Parathyroid adenoma (tissue), 2 donors: Measurements from ENCODE around the gene VPS13D.

Experiments
- H2AFZ ChIP-seq: fragments of 300-600 bp; sonication (generic); one replicate; pipeline ENCODE4 v1.7.0; 2017; ENCODE audit warnings: antibody characterized with exemption, mild to moderate bottlenecking
- H3K27ac ChIP-seq: fragments of 300-600 bp; sonication (generic); one replicate; pipeline ENCODE4 v1.7.0; 2017
- H3K27me3 ChIP-seq: fragments of 300-600 bp; sonication (generic); one replicate; pipeline ENCODE4 v1.7.0; 2017; ENCODE audit warnings: low read length; ENCODE audit not compliant: control insufficient read depth, insufficient read depth
- H3K36me3 ChIP-seq: fragments of 300-600 bp; sonication (generic); one replicate; pipeline ENCODE4 v1.7.0; 2017; ENCODE audit warnings: low read length; ENCODE audit not compliant: control insufficient read depth, insufficient read depth
- H3K4me1 ChIP-seq: fragments of 300-600 bp; sonication (generic); one replicate; pipeline ENCODE4 v1.7.0; 2017; ENCODE audit warnings: control low read depth
- H3K4me2 ChIP-seq: fragments of 300-600 bp; sonication (generic); one replicate; pipeline ENCODE4 v1.7.0; 2017; ENCODE audit warnings: low read length
- H3K4me3 ChIP-seq: fragments of 300-600 bp; sonication (generic); one replicate; pipeline ENCODE4 v1.7.0; 2017; ENCODE audit warnings: low read depth, low read length
- H3K79me2 ChIP-seq: fragments of 300-600 bp; sonication (generic); one replicate; pipeline ENCODE4 v1.7.0; 2017; ENCODE audit warnings: control low read depth
- H3K9ac ChIP-seq: fragments of 300-600 bp; sonication (generic); one replicate; pipeline ENCODE4 v1.7.0; 2017; ENCODE audit warnings: mild to moderate bottlenecking
- H3K9me3 ChIP-seq: fragments of 300-600 bp; sonication (generic); one replicate; pipeline ENCODE4 v1.7.0; 2017; ENCODE audit warnings: low read length; ENCODE audit not compliant: control insufficient read depth
- TF ChIP-seq, protein P1 (sequence below): fragments of 300-600 bp; sonication (generic); IDR thresholded peaks from one replicate; pipeline ENCODE4 v1.7.0; 2017; ENCODE audit warnings: antibody characterized with exemption, mild to moderate bottlenecking
- donor health status: primary hyperparathyroidism.

Gene VPS13D

DNA sequence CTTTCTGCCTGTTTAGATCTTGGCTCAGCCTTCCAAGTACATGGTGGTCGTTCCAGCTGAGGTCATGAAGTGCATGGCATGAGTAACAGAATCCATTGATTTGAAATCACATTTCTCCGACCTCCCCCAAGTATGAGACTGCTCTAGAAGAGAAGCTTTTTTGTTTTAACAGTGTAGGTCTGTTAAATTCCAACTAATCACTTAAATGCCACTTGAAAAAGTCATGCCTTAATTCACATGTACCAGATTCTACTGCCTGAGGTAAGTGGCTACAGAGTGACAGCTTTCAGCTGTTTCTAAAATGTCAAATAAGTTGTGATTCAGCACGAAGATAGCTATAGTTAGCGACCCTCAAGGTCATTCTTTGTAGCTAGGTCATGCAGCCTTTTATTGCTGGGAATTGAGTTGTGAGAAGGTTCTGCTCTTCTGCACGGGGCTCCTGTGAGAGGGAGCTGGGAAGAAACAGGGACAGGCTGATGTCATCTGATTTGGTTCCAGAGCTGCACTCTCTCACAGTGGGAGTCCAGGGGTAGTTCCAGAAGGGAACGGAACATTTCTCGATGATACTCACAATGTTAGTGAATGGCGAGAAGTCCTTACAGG, 112.7 kb downstream of the VPS13D start:
- Histone ChIP-seq H2AFZ (no peak overlapping the region), H3K4me1 (no peaks in the 10 kb centered on the region), H3K27me3 (no peaks in the 10 kb centered on the region), H3K27ac (no peak overlapping the region), H3K4me3 (no peak overlapping the region), H3K36me3 (no peaks in the 10 kb centered on the region), H3K9me3 (no peaks in the 10 kb centered on the region), H3K4me2 (no peak overlapping the region), H3K9ac (no peak overlapping the region), H3K79me2 (no peaks in the 10 kb centered on the region)
- TF ChIP-seq, protein P1, sequence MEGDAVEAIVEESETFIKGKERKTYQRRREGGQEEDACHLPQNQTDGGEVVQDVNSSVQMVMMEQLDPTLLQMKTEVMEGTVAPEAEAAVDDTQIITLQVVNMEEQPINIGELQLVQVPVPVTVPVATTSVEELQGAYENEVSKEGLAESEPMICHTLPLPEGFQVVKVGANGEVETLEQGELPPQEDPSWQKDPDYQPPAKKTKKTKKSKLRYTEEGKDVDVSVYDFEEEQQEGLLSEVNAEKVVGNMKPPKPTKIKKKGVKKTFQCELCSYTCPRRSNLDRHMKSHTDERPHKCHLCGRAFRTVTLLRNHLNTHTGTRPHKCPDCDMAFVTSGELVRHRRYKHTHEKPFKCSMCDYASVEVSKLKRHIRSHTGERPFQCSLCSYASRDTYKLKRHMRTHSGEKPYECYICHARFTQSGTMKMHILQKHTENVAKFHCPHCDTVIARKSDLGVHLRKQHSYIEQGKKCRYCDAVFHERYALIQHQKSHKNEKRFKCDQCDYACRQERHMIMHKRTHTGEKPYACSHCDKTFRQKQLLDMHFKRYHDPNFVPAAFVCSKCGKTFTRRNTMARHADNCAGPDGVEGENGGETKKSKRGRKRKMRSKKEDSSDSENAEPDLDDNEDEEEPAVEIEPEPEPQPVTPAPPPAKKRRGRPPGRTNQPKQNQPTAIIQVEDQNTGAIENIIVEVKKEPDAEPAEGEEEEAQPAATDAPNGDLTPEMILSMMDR, result no peak

DNA sequence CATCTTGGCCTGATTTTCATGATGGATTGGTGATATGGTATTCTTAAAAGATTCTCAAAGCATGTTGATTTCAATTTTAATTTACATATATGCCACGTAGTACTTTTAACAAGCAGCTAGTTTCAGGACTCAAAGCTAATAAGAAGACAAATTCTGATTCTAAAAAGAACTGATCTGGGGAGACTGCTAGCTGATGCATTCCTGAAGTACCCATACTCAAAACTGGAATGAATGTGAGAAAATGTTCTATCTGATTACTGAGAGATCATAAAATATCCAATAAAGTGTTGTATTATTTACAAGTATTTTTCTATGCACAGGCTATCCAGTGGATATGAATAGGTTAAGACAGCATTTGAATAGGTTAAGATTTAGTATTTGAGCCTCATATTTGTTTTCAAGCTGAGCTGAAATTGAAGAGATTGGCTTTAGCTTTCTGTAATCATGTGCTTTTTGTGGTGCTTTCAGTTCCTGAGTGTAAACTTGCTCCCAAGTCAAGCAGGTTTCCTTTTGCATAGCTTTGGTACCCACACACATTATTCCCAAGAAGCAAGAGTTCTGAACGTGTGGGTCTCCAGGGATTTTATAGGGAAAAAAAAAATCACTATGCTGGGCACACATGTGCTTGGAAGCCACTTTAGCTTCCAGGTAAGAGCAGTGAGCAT, 114.1 kb downstream of the VPS13D start:
- Histone ChIP-seq H3K4me2 (no peak overlapping the region), H3K27ac (no peak overlapping the region), H3K4me3 (no peak overlapping the region), H3K36me3 (no peaks in the 10 kb centered on the region), H3K79me2 (no peaks in the 10 kb centered on the region), H3K27me3 (no peaks in the 10 kb centered on the region), H3K9ac (no peak overlapping the region), H2AFZ (no peak overlapping the region), H3K4me1 (no peaks in the 10 kb centered on the region), H3K9me3 (no peaks in the 10 kb centered on the region)
- TF ChIP-seq, protein P1, result no peak

DNA sequence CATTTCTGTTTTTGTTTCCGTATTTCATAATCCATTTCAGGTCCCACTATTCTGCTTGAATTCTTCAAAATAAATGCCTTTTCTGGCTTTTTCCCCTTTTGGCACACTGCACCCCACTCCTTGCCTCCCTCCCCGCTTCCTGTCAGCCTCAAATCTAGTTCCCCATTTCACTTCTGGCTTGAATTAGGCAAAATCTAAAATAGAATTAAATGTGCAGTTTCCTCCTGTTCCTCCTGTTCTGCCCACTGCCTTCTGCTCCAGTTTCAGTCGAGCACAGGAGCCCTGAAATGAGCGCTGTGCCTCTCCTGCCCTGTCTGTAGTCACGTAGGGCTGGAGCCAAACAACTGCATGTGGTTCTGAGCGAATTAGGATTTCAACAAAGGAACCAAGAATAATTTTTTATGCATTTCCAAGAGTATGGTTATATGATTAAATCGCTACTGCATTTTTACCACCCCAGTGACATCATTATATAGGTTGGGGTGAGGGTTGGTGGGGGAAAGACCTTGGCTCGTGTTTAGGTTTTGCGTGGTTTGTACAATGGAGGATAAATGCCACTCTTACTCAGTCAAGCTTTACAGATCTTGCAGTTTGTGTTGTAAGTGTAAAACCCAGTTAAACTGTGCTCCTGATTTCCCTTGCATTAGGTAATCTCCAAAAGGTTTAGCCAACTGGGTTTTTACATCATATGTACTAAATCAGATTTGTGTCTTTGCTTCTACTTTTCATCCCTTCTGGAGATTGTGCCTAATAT, 114.9 kb downstream of the VPS13D start:
- no peaks in the 10 kb centered on the region for H3K4me1 ChIP-seq
- no peaks in the 10 kb centered on the region for H3K79me2 ChIP-seq
- H3K9me3 ChIP-seq, result no peaks in the 10 kb centered on the region
- H3K27ac ChIP-seq, result no peak overlapping the region
- no peaks in the 10 kb centered on the region for H3K27me3 ChIP-seq
- TF ChIP-seq, protein P1, result no peak
- no peak overlapping the region for H2AFZ ChIP-seq
- no peak overlapping the region for H3K4me3 ChIP-seq
- no peak overlapping the region for H3K9ac ChIP-seq
- no peak overlapping the region for H3K4me2 ChIP-seq
- no peaks in the 10 kb centered on the region for H3K36me3 ChIP-seq

DNA sequence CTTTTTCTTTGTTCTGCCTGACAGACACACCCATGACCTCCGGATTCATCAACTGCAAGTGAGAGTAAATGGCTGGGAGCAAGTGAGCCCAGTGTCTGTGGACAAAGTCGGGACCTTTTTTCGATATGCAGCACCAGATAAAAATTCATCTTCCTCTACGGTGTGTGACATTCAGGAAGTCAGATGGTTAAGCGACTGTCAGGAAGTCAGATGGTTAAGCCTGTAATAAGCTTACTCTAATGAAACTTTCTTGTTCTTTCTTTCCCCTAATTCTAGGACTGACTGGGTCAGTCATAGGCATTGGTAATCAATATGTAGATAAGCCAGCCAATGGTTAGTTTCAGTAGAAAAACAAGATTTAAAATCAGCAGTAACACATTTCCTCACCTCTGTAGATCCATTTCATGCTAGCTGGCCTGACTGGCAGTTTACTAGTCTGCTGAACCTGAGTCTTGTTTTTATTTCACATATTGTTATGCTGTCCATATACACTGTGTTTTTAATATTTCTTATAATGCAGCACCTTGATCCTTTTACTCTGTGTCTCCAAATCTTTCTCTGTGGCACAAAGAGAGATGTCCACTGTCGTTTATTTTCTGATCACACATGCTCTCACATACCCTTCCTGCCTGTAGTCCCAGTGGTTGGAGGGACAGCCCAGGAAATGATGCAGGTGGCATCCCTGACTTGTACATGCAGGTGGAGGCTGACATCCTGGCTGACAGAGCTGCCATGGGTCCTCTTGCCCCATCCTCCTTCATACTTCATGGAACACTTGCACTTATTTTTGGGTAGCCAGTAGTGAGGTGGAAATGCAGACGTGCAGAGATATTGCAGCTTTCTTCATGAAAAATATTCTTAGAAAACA, 115.8 kb downstream of the VPS13D start:
- TF ChIP-seq, protein P1, result no peak
- Histone ChIP-seq H3K4me1 (no peaks in the 10 kb centered on the region), H3K36me3 (no peaks in the 10 kb centered on the region), H3K9me3 (no peaks in the 10 kb centered on the region), H3K9ac (no peak overlapping the region), H3K27ac (no peak overlapping the region), H3K27me3 (no peaks in the 10 kb centered on the region), H3K4me3 (no peak overlapping the region), H3K4me2 (no peak overlapping the region), H2AFZ (no peak overlapping the region), H3K79me2 (no peaks in the 10 kb centered on the region)
